ENCODE measurements around the gene SLAMF9. TPM values are rescaled to one million over a fixed set of nuclear protein-coding genes. Genes with fewer than 3 reads are reported as not detected.

SLAMF9 gene
- total and polyA plus RNA-seq, 2 experiments from 2014 or later: 0.48 TPM; not detected in 1

DNA sequence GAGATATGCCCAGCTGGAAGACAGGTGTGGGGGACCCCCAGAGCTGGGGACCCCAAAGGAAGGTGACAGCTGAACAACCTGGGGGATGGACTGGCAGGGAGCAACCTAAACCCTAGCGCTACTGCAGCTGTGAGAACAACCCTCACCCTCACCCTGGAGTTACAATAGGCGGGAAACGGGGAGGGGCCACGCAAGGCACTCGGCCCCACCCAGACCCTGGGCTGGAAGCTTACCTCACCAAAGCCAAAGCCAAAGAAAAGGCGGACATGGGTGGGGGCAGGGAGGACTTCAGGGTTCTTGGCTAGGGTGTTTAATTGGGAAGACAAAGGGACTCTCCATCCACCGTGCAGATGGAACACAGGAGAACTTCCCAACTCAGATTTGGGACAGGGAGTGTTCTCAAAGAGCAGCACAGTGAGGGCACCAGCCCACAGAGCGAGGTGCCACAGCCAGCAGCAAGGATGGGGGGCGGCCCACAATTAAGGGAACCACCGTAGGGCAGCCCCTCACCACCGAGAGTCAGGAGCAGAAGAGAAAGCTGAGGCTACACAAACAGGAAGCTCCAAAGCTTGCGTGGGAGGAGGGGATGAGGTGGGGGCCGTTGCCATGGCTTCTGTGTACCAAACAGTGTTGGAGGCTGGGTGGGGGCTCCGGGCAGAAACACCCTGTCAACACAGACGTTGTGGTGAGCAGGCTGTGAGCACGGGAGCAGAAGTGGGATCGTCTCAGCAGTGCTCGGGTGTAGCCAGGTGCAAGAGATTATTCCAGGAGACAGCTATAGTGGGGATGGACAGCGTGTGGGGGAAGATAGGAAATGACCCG, 30.6 kb downstream of the SLAMF9 start:
- no peaks in the 10 kb centered on the region for H4K20me1 ChIP-seq (ENCODE audit: insufficient read depth)
- peaks cover 16% of the 10 kb centered on the region; the same call in 1 of the 2 replicates for H3K36me3 ChIP-seq (ENCODE audit: low read depth)
- no peaks in the 10 kb centered on the region for H3K27me3 ChIP-seq (replicated peaks; ENCODE audit: insufficient read depth)
- H3K4me3 ChIP-seq: peak overlapping the region; percentile 85
- H3K79me2 ChIP-seq (ENCODE audit: insufficient read depth): peaks cover 58% of the 10 kb centered on the region
- H3K9ac ChIP-seq: peak overlapping the region; percentile 98
- TF ChIP-seq EZH2phosphoT487 (IDR thresholded peaks at IDR 0.05; ENCODE audit: insufficient read depth, low read depth): no peak
- TF ChIP-seq EZH2 (IDR thresholded peaks at IDR 0.05; ENCODE audit: insufficient read depth, poor library complexity, severe bottlenecking): no peak
- DNase-seq: peak; percentile 94
- no peak overlapping the region for H2AFZ ChIP-seq
- peak overlapping the region; percentile 98 for H3K27ac ChIP-seq
- H3K4me2 ChIP-seq (ENCODE audit: unreplicated experiment): peak overlapping the region; percentile 95
- H3K4me1 ChIP-seq (ENCODE audit: insufficient read depth): peaks cover 28% of the 10 kb centered on the region
- WGBS, 2 experiments (ENCODE audit: low coverage in 1 of 2, low lambda C conversion rate in 2 of 2, missing lambda C conversion rate in 2 of 2): 1 to 3% methylated on average over 20 of the region's 20 CpGs
- peaks cover 22% of the 10 kb centered on the region for H3F3A ChIP-seq (ENCODE audit: insufficient read depth)
- no peaks in the 10 kb centered on the region for H3K9me2 ChIP-seq (ENCODE audit: insufficient read depth)
- no peaks in the 10 kb centered on the region for H3K9me3 ChIP-seq (ENCODE audit: low read depth)
- in situ Hi-C loops (cut with MboI): no loop called here

DNA sequence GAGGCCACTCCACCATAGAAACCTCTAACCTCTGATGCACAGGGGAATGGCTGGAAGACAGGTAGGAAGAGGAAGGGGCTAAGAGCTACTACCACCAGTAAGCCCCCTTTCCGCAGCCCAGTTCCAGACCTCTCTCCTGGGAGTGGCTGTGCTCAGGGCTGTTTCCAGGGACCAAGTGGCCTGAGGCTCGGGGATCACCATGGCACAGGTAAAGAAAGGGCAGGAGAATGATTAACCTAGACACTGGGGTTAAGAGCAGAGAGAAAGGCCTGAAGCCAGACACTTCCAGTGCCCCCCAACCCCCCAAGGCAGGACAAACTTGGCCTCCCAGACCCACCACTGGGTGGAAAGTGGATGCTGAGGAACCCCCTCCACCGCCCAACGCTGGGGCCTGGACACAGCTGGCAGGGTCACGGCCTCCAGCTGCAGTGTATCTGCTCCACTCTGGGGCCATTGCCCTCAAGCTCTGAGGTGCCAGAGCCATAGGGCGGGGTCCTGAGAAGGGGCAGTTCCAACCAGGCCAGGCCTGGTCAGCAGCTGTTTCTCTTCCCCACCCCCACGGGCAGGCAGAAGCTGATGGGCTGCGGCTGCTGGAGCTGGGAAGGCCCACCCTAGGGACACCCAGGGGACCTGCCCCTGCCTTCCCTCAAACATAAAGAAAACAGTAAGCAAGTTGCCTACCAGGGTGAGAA, 31.4 kb downstream of the SLAMF9 start:
- WGBS, 2 experiments (ENCODE audit: low coverage in 1 of 2, low lambda C conversion rate in 2 of 2, missing lambda C conversion rate in 2 of 2): 10 to 17% methylated on average over 8 of the region's 8 CpGs
- Histone ChIP-seq H3K4me3 (peak overlapping the region; percentile 85), H3K27me3 (replicated peaks; ENCODE audit: insufficient read depth) (no peaks in the 10 kb centered on the region), H3K36me3 (ENCODE audit: low read depth) (peaks cover 18% of the 10 kb centered on the region), H3F3A (ENCODE audit: insufficient read depth) (peaks cover 26% of the 10 kb centered on the region), H3K9ac (peak overlapping the region; percentile 98), H3K9me3 (ENCODE audit: low read depth) (no peaks in the 10 kb centered on the region), H3K79me2 (ENCODE audit: insufficient read depth) (peaks cover 58% of the 10 kb centered on the region), H3K9me2 (ENCODE audit: insufficient read depth) (no peaks in the 10 kb centered on the region), H2AFZ (no peak overlapping the region), H3K4me2 (ENCODE audit: unreplicated experiment) (peak overlapping the region; percentile 95), H3K27ac (peak overlapping the region; percentile 98), H4K20me1 (ENCODE audit: insufficient read depth) (no peaks in the 10 kb centered on the region), H3K4me1 (ENCODE audit: insufficient read depth) (peaks cover 36% of the 10 kb centered on the region)
- no peak for TF ChIP-seq EZH2 (IDR thresholded peaks at IDR 0.05; ENCODE audit: insufficient read depth, poor library complexity, severe bottlenecking)
- TF ChIP-seq EZH2phosphoT487 (IDR thresholded peaks at IDR 0.05; ENCODE audit: insufficient read depth, low read depth): no peak
- DNase-seq: peak; percentile 59
- in situ Hi-C loops (cut with MboI): no loop called here

GRCh38 chr1:159921700-159922504, 32.1 kb downstream of the SLAMF9 start:
- Histone ChIP-seq H3K4me1 (ENCODE audit: insufficient read depth) (peaks cover 40% of the 10 kb centered on the region), H3K4me2 (ENCODE audit: unreplicated experiment) (peak overlapping the region; percentile 95), H3K36me3 (ENCODE audit: low read depth) (peaks cover 20% of the 10 kb centered on the region), H3K9me3 (ENCODE audit: low read depth) (no peaks in the 10 kb centered on the region), H3F3A (ENCODE audit: insufficient read depth) (peaks cover 30% of the 10 kb centered on the region), H3K9me2 (ENCODE audit: insufficient read depth) (no peaks in the 10 kb centered on the region), H3K9ac (peak overlapping the region; percentile 98), H3K27ac (peak overlapping the region; percentile 98), H4K20me1 (ENCODE audit: insufficient read depth) (no peaks in the 10 kb centered on the region), H3K27me3 (replicated peaks; ENCODE audit: insufficient read depth) (no peaks in the 10 kb centered on the region), H3K79me2 (ENCODE audit: insufficient read depth) (peaks cover 58% of the 10 kb centered on the region), H3K4me3 (peak overlapping the region; percentile 85), H2AFZ (no peak overlapping the region)
- DNase-seq: peak; percentile 38
- 40 to 53% methylated on average over 16 to 18 of the region's 18 CpGs for WGBS, 2 experiments (ENCODE audit: low coverage in 1 of 2, low lambda C conversion rate in 2 of 2, missing lambda C conversion rate in 2 of 2)
- in situ Hi-C loops (cut with MboI): no loop called here
- TF ChIP-seq EZH2phosphoT487 (IDR thresholded peaks at IDR 0.05; ENCODE audit: insufficient read depth, low read depth) (no peak), EZH2 (IDR thresholded peaks at IDR 0.05; ENCODE audit: insufficient read depth, poor library complexity, severe bottlenecking) (no peak)

GRCh38 chr1:159921251-159921650, 32.8 kb downstream of the SLAMF9 start:
- peak; percentile 51 for DNase-seq
- H3K4me3 ChIP-seq: no peak overlapping the region
- H3K79me2 ChIP-seq (ENCODE audit: insufficient read depth): peaks cover 58% of the 10 kb centered on the region
- peak overlapping the region; percentile 98; the same call in 1 of the 2 replicates for H3K27ac ChIP-seq
- H3K4me2 ChIP-seq (ENCODE audit: unreplicated experiment): peak overlapping the region; percentile 95
- peaks cover 37% of the 10 kb centered on the region for H3F3A ChIP-seq (ENCODE audit: insufficient read depth)
- WGBS, 2 experiments (ENCODE audit: low coverage in 1 of 2, low lambda C conversion rate in 2 of 2, missing lambda C conversion rate in 2 of 2): 44 to 67% methylated on average over 1 of the region's 1 CpG
- H3K36me3 ChIP-seq (ENCODE audit: low read depth): peaks cover 20% of the 10 kb centered on the region
- H3K27me3 ChIP-seq (replicated peaks; ENCODE audit: insufficient read depth): no peaks in the 10 kb centered on the region
- TF ChIP-seq EZH2 (IDR thresholded peaks at IDR 0.05; ENCODE audit: insufficient read depth, poor library complexity, severe bottlenecking) (no peak), EZH2phosphoT487 (IDR thresholded peaks at IDR 0.05; ENCODE audit: insufficient read depth, low read depth) (no peak)
- H3K4me1 ChIP-seq (ENCODE audit: insufficient read depth): peaks cover 47% of the 10 kb centered on the region
- H3K9me2 ChIP-seq (ENCODE audit: insufficient read depth): no peaks in the 10 kb centered on the region
- H3K9ac ChIP-seq: 0 out of 2 replicates have a peak overlapping the region, but pooled peaks have one; percentile 98
- H2AFZ ChIP-seq: no peak overlapping the region
- no peaks in the 10 kb centered on the region for H3K9me3 ChIP-seq (ENCODE audit: low read depth)
- in situ Hi-C loops (cut with MboI): no loop called here
- no peaks in the 10 kb centered on the region for H4K20me1 ChIP-seq (ENCODE audit: insufficient read depth)
